ENCODE results near the gene PDE3A.

The PDE3A gene

GRCh38 chr12:20423557-20423956 lies 55.2 kb downstream of the PDE3A start:
- no peak for DNase-seq (ENCODE audit: low read depth in 2 of 2)

GRCh38 chr12:20424841-20425240 lies 56.5 kb downstream of the PDE3A start:
- no peak for DNase-seq (ENCODE audit: low read depth in 2 of 2)

- no peak for DNase-seq (ENCODE audit: low read depth in 2 of 2)
Measured at GRCh38 chr12:20426191-20426590, 57.9 kb downstream of the PDE3A start.

- DNase-seq (ENCODE audit: low read depth in 2 of 2): no peak
Measured at GRCh38 chr12:20426957-20427356, 58.6 kb downstream of the PDE3A start.

GRCh38 chr12:20429852-20430251 lies 61.5 kb downstream of the PDE3A start:
- DNase-seq (ENCODE audit: low read depth in 2 of 2): no peak

- DNase-seq (ENCODE audit: low read depth in 2 of 2): no peak
Measured at GRCh38 chr12:20432290-20432689, 64.0 kb downstream of the PDE3A start.

- no peak for DNase-seq (ENCODE audit: low read depth in 2 of 2)
Measured at GRCh38 chr12:20434996-20435395, 66.7 kb downstream of the PDE3A start.

- no peak for DNase-seq (ENCODE audit: low read depth in 2 of 2)
Measured at GRCh38 chr12:20436316-20436715, 68.0 kb downstream of the PDE3A start.

- no peak for DNase-seq (ENCODE audit: low read depth in 2 of 2)
Measured at GRCh38 chr12:20438299-20438779, 70.0 kb downstream of the PDE3A start.

GRCh38 chr12:20439626-20440025 lies 71.3 kb downstream of the PDE3A start:
- DNase-seq (ENCODE audit: low read depth in 2 of 2): no peak

- DNase-seq (ENCODE audit: low read depth in 2 of 2): no peak
Measured at GRCh38 chr12:20440408-20440807, 72.1 kb downstream of the PDE3A start.

GRCh38 chr12:20442322-20442721 lies 74.0 kb downstream of the PDE3A start:
- DNase-seq (ENCODE audit: low read depth in 2 of 2): no peak

GRCh38 chr12:20443255-20443654 lies 74.9 kb downstream of the PDE3A start:
- DNase-seq (ENCODE audit: low read depth in 2 of 2): no peak

GRCh38 chr12:20443792-20444191 lies 75.5 kb downstream of the PDE3A start:
- no peak for DNase-seq (ENCODE audit: low read depth in 2 of 2)

GRCh38 chr12:20444595-20445170 lies 76.3 kb downstream of the PDE3A start:
- no peak for DNase-seq (ENCODE audit: low read depth in 2 of 2)

- DNase-seq (ENCODE audit: low read depth in 2 of 2): no peak
Measured at GRCh38 chr12:20445687-20446086, 77.3 kb downstream of the PDE3A start.

GRCh38 chr12:20446836-20447235 lies 78.5 kb downstream of the PDE3A start:
- no peak for DNase-seq (ENCODE audit: low read depth in 2 of 2)

GRCh38 chr12:20448781-20449180 lies 80.4 kb downstream of the PDE3A start:
- no peak for DNase-seq (ENCODE audit: low read depth in 2 of 2)

- DNase-seq (ENCODE audit: low read depth in 2 of 2): no peak
Measured at GRCh38 chr12:20450591-20451180, 82.3 kb downstream of the PDE3A start.

- DNase-seq (ENCODE audit: low read depth in 2 of 2): no peak
Measured at GRCh38 chr12:20451761-20452160, 83.4 kb downstream of the PDE3A start.

- DNase-seq (ENCODE audit: low read depth in 2 of 2): no peak
Measured at GRCh38 chr12:20452496-20453010, 84.2 kb downstream of the PDE3A start.

- DNase-seq (ENCODE audit: low read depth in 2 of 2): no peak
Measured at GRCh38 chr12:20453756-20454310, 85.5 kb downstream of the PDE3A start.

GRCh38 chr12:20455001-20455706 lies 86.8 kb downstream of the PDE3A start:
- no peak for DNase-seq (ENCODE audit: low read depth in 2 of 2)

Measured in stimulated activated CD8-positive, alpha-beta memory T cell treated with anti-CD3 and anti-CD28 coated beads, Interleukin-2, amount 100 ng/mL, for 1 hour (primary cell).